ENCODE data around the gene PRKACG.
"Not testable (repeated sequence)": the region's sequence is repeated elsewhere in the genome, so short reads cannot be mapped to it uniquely, and the experiment has no call there.

The PRKACG gene

GRCh38 chr9:68991457-68991856 lies 22.5 kb downstream of the PRKACG start:
- no peak for DNase-seq (ENCODE audit: low read depth)
- no peak overlapping the region for H3K4me3 ChIP-seq (ENCODE audit: low read depth, low read length)
- no peak for TF ChIP-seq CTCF (IDR thresholded peaks at IDR 0.05; ENCODE audit: control insufficient read depth, extremely low read depth, insufficient read depth)

GRCh38 chr9:68986949-68987348 lies 27.0 kb downstream of the PRKACG start:
- not testable (repeated sequence) for DNase-seq (ENCODE audit: low read depth); H3K4me3 ChIP-seq (ENCODE audit: low read depth, low read length)

- no peak overlapping the region for H3K4me3 ChIP-seq (ENCODE audit: low read depth, low read length)
- no peak for DNase-seq (ENCODE audit: low read depth)
- no peak for TF ChIP-seq CTCF (IDR thresholded peaks at IDR 0.05; ENCODE audit: control insufficient read depth, extremely low read depth, insufficient read depth)
Observed at GRCh38 chr9:68983522-68984424, 30.1 kb downstream of the PRKACG start.

- DNase-seq (ENCODE audit: low read depth): no peak
- TF ChIP-seq CTCF (IDR thresholded peaks at IDR 0.05; ENCODE audit: control insufficient read depth, extremely low read depth, insufficient read depth): no peak
- no peak overlapping the region for H3K4me3 ChIP-seq (ENCODE audit: low read depth, low read length)
Observed at GRCh38 chr9:68983008-68983411, 30.9 kb downstream of the PRKACG start.

GRCh38 chr9:68981789-68982188 lies 32.1 kb downstream of the PRKACG start:
- TF ChIP-seq CTCF (IDR thresholded peaks at IDR 0.05; ENCODE audit: control insufficient read depth, extremely low read depth, insufficient read depth): no peak
- no peak overlapping the region for H3K4me3 ChIP-seq (ENCODE audit: low read depth, low read length)
- DNase-seq (ENCODE audit: low read depth): peak; percentile 25

- no peak overlapping the region for H3K4me3 ChIP-seq (ENCODE audit: low read depth, low read length)
- TF ChIP-seq CTCF (IDR thresholded peaks at IDR 0.05; ENCODE audit: control insufficient read depth, extremely low read depth, insufficient read depth): no peak
Observed at GRCh38 chr9:68980341-68980914, 33.5 kb downstream of the PRKACG start.

GRCh38 chr9:68979538-68980314 lies 34.2 kb downstream of the PRKACG start:
- no peak for DNase-seq (ENCODE audit: low read depth)
- no peak for TF ChIP-seq CTCF (IDR thresholded peaks at IDR 0.05; ENCODE audit: control insufficient read depth, extremely low read depth, insufficient read depth)
- no peak overlapping the region for H3K4me3 ChIP-seq (ENCODE audit: low read depth, low read length)

More at GRCh38 chr9:68980341-68980914, 33.5 kb downstream of the PRKACG start:
- no peak for DNase-seq (ENCODE audit: low read depth)
